Adrenal gland (tissue), 5 donors: Measurements from ENCODE around the gene AHCY.
"Not testable (repeated sequence)": the region's sequence is repeated elsewhere in the genome, so short reads cannot be mapped to it uniquely, and the experiment has no call there.

Experiments used
- POLR2A ChIP-seq, 2 donors: fragments of 450-650 bp; IDR thresholded peaks; one replicate each; pipeline ENCODE4 v1.6.1; 2017; ENCODE audit warnings: antibody characterized with exemption in 2 of 2, mild to moderate bottlenecking in 2 of 2, moderate library complexity in 1 of 2
- TF ChIP-seq, protein P1 (sequence below), 6 experiments: fragments of 450-650 bp in 4 of 6; fragments of 200-600 bp in 2 of 6; sonication (generic) in 1 of 6; IDR thresholded peaks; 1 replicate in 5 of 6; 2 replicates in 1 of 6; pipeline versions ENCODE4 v1.5.1 to v1.8.0; 2016 to 2021; ENCODE audit warnings: antibody characterized with exemption in 6 of 6, mild to moderate bottlenecking in 2 of 6, moderate library complexity in 1 of 6
- donor health status: DM: no; HTN: no; CAD: no.

GRCh38 chr20:34242015-34242414, 61.1 kb downstream of the AHCY start:
- TF ChIP-seq, protein P1, sequence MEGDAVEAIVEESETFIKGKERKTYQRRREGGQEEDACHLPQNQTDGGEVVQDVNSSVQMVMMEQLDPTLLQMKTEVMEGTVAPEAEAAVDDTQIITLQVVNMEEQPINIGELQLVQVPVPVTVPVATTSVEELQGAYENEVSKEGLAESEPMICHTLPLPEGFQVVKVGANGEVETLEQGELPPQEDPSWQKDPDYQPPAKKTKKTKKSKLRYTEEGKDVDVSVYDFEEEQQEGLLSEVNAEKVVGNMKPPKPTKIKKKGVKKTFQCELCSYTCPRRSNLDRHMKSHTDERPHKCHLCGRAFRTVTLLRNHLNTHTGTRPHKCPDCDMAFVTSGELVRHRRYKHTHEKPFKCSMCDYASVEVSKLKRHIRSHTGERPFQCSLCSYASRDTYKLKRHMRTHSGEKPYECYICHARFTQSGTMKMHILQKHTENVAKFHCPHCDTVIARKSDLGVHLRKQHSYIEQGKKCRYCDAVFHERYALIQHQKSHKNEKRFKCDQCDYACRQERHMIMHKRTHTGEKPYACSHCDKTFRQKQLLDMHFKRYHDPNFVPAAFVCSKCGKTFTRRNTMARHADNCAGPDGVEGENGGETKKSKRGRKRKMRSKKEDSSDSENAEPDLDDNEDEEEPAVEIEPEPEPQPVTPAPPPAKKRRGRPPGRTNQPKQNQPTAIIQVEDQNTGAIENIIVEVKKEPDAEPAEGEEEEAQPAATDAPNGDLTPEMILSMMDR (IDR thresholded peaks at IDR 0.05) = not testable (repeated sequence)
- not testable (repeated sequence) for TF ChIP-seq POLR2A (IDR thresholded peaks at IDR 0.05)
